Mucosa of descending colon (tissue), 3 donors: Measurements from ENCODE around the gene PRSS36. TPM values are rescaled to one million over a fixed set of nuclear protein-coding genes. Genes with fewer than 3 reads are reported as not detected.

Experiments
- ATAC-seq: fragments of 200-7000 bp; cut with Tn5 transposase; one replicate; pipeline ENCODE4 v1.9.1; 2020; ENCODE audit warnings: mild to moderate bottlenecking, moderate library complexity
- DNase-seq, 3 donors: peaks; one replicate each; pipeline ENCODE4 v3.0.0-alpha.2; 2020
- H3K36me3 ChIP-seq: fragments of 200-600 bp; one replicate; pipeline ENCODE4 v1.8.0; 2021; ENCODE audit warnings: low read depth, mild to moderate bottlenecking
- H3K4me1 ChIP-seq: fragments of 200-600 bp; one replicate; pipeline ENCODE4 v1.8.0; 2021; ENCODE audit warnings: low read depth, mild to moderate bottlenecking
- H3K4me3 ChIP-seq: fragments of 200-600 bp; one replicate; pipeline ENCODE4 v1.8.0; 2021; ENCODE audit warnings: mild to moderate bottlenecking
- H3K9me3 ChIP-seq: fragments of 200-600 bp; one replicate; pipeline ENCODE4 v1.8.0; 2021; ENCODE audit warnings: mild to moderate bottlenecking
- CTCF ChIP-seq: fragments of 200-600 bp; IDR thresholded peaks from one replicate; pipeline ENCODE4 v1.8.0; 2022; ENCODE audit warnings: antibody characterized with exemption, mild to moderate bottlenecking
- intact Hi-C, 2 donors: fragments of 100-400 bp; cut with DNase I in 1 of 2; cut with micrococcal nuclease in 1 of 2; formaldehyde crosslinking; loops; one replicate each; pipeline versions ENCODE4 v1.11.0 to v1.11.1; 2022; cut with DNase I, micrococcal nuclease
- total RNA-seq, 3 donors: library from RNA; stranded (reverse); fragmentation: NEBNext Ultra II Directional in 2 of 3; extraction: Animal tissue kit (Norgen Biotek cat#: 25700) in 2 of 3; gene quantifications; one replicate each; pipeline versions ENCODE4 v1.2.1 to v1.2.4, GENCODE V29; 2021 to 2023
- donor health status: DM: no; HTN: no; CAD: no; lungs with moderate emphysema.
- donor health status: DM: no; HTN: no; CAD: no.
- donor health status: DM: no; HTN: yes; CAD: no.

The PRSS36 gene
- total RNA-seq, 3 donors from 2014 or later, result 8.2 to 10.2 (median 9.5) TPM

DNA sequence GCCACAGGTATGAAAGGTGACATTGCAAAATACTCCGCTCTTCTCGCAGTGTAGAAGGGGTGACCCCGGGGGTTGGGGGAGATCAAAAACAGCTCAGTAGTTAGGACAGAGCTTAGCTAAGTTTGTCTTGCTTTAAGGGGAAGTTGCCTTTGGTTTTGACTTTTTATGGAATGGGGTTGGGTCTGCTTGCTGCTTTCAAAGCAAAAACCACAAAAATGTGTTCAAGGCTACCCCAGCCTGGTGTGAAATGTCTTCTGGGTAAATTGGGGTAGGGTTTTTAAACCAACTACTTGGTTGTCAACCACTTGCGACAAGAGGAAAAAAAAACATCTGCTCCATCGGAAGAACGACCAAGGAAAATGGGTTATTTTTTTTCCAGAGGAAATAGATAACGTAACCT is 36.3 kb upstream of the PRSS36 start:
- Histone ChIP-seq H3K9me3 (no peaks in the 10 kb centered on the region), H3K4me3 (no peak overlapping the region), H3K36me3 (peaks cover 41% of the 10 kb centered on the region), H3K4me1 (peaks cover 19% of the 10 kb centered on the region)
- TF ChIP-seq CTCF, result no peak
- no peak for ATAC-seq
- no peak for DNase-seq
- intact Hi-C loops, result no loop called here

DNA sequence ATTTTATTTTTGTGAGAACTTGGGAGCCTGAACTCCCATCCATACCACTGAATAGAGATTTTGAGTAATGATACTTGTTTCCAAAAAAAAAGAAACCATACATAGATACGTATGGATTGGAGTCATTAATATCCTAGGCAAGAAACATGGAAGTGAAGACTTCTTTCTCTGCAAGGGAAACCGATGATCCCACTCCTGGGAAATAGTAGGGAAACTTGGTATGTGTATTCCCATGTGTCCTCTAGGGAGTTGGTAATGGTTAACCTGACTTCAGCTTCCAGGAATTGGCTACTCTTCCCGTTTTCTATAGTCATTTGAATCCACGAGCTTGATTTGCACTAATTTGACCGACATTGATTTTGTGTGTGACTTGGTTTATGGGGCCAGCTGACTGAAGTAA is 35.5 kb upstream of the PRSS36 start:
- no peak for TF ChIP-seq CTCF
- intact Hi-C loops, result no loop called here
- H3K4me1 ChIP-seq, result peaks cover 21% of the 10 kb centered on the region
- H3K4me3 ChIP-seq, result no peak overlapping the region
- no peaks in the 10 kb centered on the region for H3K9me3 ChIP-seq
- DNase-seq, result no peak
- H3K36me3 ChIP-seq, result peaks cover 34% of the 10 kb centered on the region
- no peak for ATAC-seq

DNA sequence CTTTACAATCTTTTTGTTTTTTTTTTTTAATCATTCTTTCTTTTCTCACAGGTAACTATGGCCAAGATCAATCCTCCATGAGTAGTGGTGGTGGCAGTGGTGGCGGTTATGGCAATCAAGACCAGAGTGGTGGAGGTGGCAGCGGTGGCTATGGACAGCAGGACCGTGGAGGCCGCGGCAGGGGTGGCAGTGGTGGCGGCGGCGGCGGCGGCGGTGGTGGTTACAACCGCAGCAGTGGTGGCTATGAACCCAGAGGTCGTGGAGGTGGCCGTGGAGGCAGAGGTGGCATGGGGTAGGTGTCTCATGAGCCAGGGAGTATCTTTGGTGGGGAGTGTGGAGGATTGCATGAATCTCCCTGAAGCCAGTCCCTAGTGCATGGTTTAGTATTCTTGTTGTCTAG is 35.0 kb upstream of the PRSS36 start:
- intact Hi-C loops, result no loop called here

DNA sequence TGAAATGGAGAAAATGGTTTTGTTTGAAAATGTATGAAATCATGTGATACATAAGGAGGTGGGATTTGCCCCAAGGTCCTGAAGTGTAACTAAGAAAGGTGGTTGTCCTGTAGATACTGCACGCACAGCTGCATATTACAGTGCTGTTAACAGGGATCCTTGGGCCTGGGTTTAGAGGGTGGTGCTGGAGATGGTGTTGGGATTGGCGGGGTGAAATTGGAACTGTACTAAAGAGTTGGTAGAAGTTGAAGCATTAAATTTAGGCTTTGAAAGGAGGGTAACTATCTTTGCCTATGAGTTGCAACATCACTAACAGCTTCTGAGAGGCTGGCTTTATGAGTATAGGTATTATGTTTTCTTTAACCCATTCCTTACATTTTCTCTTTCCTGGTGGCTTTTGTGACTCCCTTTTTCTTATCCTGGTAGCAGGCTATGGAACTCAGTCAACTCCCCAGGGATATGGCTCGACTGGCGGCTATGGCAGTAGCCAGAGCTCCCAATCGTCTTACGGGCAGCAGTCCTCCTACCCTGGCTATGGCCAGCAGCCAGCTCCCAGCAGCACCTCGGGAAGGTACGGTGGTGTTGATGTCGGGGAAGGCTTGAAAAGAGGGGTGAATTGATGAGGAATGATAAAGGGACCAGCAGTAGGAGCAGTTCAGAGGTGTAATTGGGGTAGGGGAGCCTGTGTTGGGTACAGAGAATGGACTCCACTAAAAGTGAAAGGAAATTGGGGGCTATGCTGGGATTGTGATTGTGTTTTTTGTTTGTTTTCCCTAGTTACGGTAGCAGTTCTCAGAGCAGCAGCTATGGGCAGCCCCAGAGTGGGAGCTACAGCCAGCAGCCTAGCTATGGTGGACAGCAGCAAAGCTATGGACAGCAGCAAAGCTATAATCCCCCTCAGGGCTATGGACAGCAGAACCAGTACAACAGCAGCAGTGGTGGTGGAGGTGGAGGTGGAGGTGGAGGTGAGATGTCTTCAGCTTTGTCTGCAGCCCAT is 33.9 kb upstream of the PRSS36 start:
- peaks cover 20% of the 10 kb centered on the region for H3K36me3 ChIP-seq
- intact Hi-C loops, result no loop called here
- H3K9me3 ChIP-seq, result no peaks in the 10 kb centered on the region
- TF ChIP-seq CTCF, result no peak
- peaks cover 26% of the 10 kb centered on the region for H3K4me1 ChIP-seq
- ATAC-seq, result no peak
- DNase-seq, result no peak
- no peak overlapping the region for H3K4me3 ChIP-seq

More for the DNA sequence above, 35.0 kb upstream of the PRSS36 start:
- peaks cover 21% of the 10 kb centered on the region for H3K4me1 ChIP-seq
- no peaks in the 10 kb centered on the region for H3K9me3 ChIP-seq
- TF ChIP-seq CTCF, result no peak
- DNase-seq, result no peak
- ATAC-seq, result no peak
- peaks cover 32% of the 10 kb centered on the region for H3K36me3 ChIP-seq
- H3K4me3 ChIP-seq, result no peak overlapping the region

GRCh38 chr16:31182391-31182790 is 32.5 kb upstream of the PRSS36 start:
- Histone ChIP-seq H3K4me3 (no peak overlapping the region), H3K9me3 (no peaks in the 10 kb centered on the region), H3K36me3 (peaks cover 12% of the 10 kb centered on the region), H3K4me1 (peaks cover 27% of the 10 kb centered on the region)
- TF ChIP-seq CTCF, result no peak
- ATAC-seq (no peak), DNase-seq (no peak)
- intact Hi-C loops, result no loop called here
